ENCODE data around the gene SLC25A40. TPM values are rescaled to one million over a fixed set of nuclear protein-coding genes. Genes with fewer than 3 reads are reported as not detected.

Gene SLC25A40
- total RNA-seq, 4 donors from 2014 or later, result 3.2 to 90.2 (median 27.1) TPM

- Histone ChIP-seq H3K4me3 (no peak overlapping the region), H3K27ac (no peak overlapping the region), H3K9me3 (no peaks in the 10 kb centered on the region), H3K36me3 (no peaks in the 10 kb centered on the region), H3K4me1 (no peaks in the 10 kb centered on the region), H3K27me3 (no peaks in the 10 kb centered on the region)
- intact Hi-C loops (cut with DNase I; ENCODE audit: low total_unique reads), result no loop called here
- DNase-seq, result no peak
- no peak for TF ChIP-seq CTCF (IDR thresholded peaks at IDR 0.05)
- no peak for TF ChIP-seq POLR2A (IDR thresholded peaks at IDR 0.05)
Measured at GRCh38 chr7:87885018-87885417, 8.9 kb upstream of the SLC25A40 start.

GRCh38 chr7:87882151-87882937 lies 6.2 kb upstream of the SLC25A40 start:
- intact Hi-C loops (cut with DNase I; ENCODE audit: low total_unique reads), result no loop called here
- no peak for DNase-seq
- no peaks in the 10 kb centered on the region for H3K27me3 ChIP-seq
- no peak overlapping the region for H3K4me3 ChIP-seq
- peaks cover 0 to 4% of the 10 kb centered on the region in 2 donors for H3K4me1 ChIP-seq
- no peaks in the 10 kb centered on the region for H3K36me3 ChIP-seq
- H3K9me3 ChIP-seq, result no peaks in the 10 kb centered on the region
- TF ChIP-seq CTCF (IDR thresholded peaks at IDR 0.05) (no peak), POLR2A (IDR thresholded peaks at IDR 0.05) (no peak)
- H3K27ac ChIP-seq, result no peak overlapping the region

GRCh38 chr7:87878208-87878735 lies 2.1 kb upstream of the SLC25A40 start:
- Histone ChIP-seq H3K36me3 (no peaks in the 10 kb centered on the region), H3K4me1 (peaks cover 0 to 4% of the 10 kb centered on the region in 2 donors), H3K27me3 (no peaks in the 10 kb centered on the region), H3K27ac (no peak overlapping the region), H3K4me3 (no peak overlapping the region), H3K9me3 (no peaks in the 10 kb centered on the region)
- no peak for TF ChIP-seq POLR2A (IDR thresholded peaks at IDR 0.05)
- no peak for TF ChIP-seq CTCF (IDR thresholded peaks at IDR 0.05)
- no peak for DNase-seq
- intact Hi-C loops (cut with DNase I; ENCODE audit: low total_unique reads), result no loop called here

GRCh38 chr7:87877366-87878040 lies 1.3 kb upstream of the SLC25A40 start:
- Histone ChIP-seq H3K36me3 (no peaks in the 10 kb centered on the region), H3K27me3 (no peaks in the 10 kb centered on the region), H3K4me3 (peak overlapping the region; percentile 59 to 82), H3K4me1 (peaks cover 0 to 4% of the 10 kb centered on the region in 2 donors), H3K27ac (peak overlapping the region; percentile 88 to 92), H3K9me3 (no peaks in the 10 kb centered on the region)
- intact Hi-C loops (cut with DNase I; ENCODE audit: low total_unique reads), result no loop called here
- TF ChIP-seq CTCF (IDR thresholded peaks at IDR 0.05), result no peak
- TF ChIP-seq POLR2A (IDR thresholded peaks at IDR 0.05), result no peak
- no peak for DNase-seq

GRCh38 chr7:87876869-87877234 lies 692 bp upstream of the SLC25A40 start:
- peak; percentile 41 to 42 for DNase-seq
- Histone ChIP-seq H3K9me3 (no peaks in the 10 kb centered on the region), H3K4me3 (peak overlapping the region; percentile 59 to 82), H3K27me3 (no peaks in the 10 kb centered on the region), H3K27ac (peak overlapping the region; percentile 88 to 92), H3K4me1 (peaks cover 0 to 4% of the 10 kb centered on the region in 2 donors), H3K36me3 (no peaks in the 10 kb centered on the region)
- intact Hi-C loops (cut with DNase I; ENCODE audit: low total_unique reads), result no loop called here
- no peak for TF ChIP-seq POLR2A (IDR thresholded peaks at IDR 0.05)
- TF ChIP-seq CTCF (IDR thresholded peaks at IDR 0.05), result no peak

Data from uterus (tissue), 4 donors.